GM21619 (cell line): Measurements from ENCODE around the gene SCN9A.
"Not testable (repeated sequence)": the region's sequence is repeated elsewhere in the genome, so short reads cannot be mapped to it uniquely, and the experiment has no call there.

Experiments used
- ATAC-seq: cut with Tn5 transposase; IDR thresholded peaks from one replicate; pipeline ENCODE4 v1.9.1; 2021; ENCODE audit not compliant: unreplicated experiment

The SCN9A gene

GRCh38 chr2:166375195-166375735 is 479 bp downstream of the SCN9A start:
- ATAC-seq = no peak

- ATAC-seq = no peak
These were observed 1.8 kb downstream of the SCN9A start for GRCh38 chr2:166373951-166374350.

- no peak for ATAC-seq
These were observed 2.2 kb downstream of the SCN9A start for GRCh38 chr2:166373539-166373938.

GRCh38 chr2:166373105-166373504 is 2.6 kb downstream of the SCN9A start:
- ATAC-seq = no peak

- no peak for ATAC-seq
These were observed 3.7 kb downstream of the SCN9A start for GRCh38 chr2:166372046-166372445.

GRCh38 chr2:166365803-166366420 is 9.8 kb downstream of the SCN9A start:
- no peak for ATAC-seq

- ATAC-seq = no peak
These were observed 10.5 kb downstream of the SCN9A start for GRCh38 chr2:166365239-166365638.

GRCh38 chr2:166364476-166365161 is 11.1 kb downstream of the SCN9A start:
- no peak for ATAC-seq

- ATAC-seq = peak; percentile 66
These were observed 14.2 kb downstream of the SCN9A start for GRCh38 chr2:166361351-166362153.

GRCh38 chr2:166360906-166361305 is 14.8 kb downstream of the SCN9A start:
- no peak for ATAC-seq

- no peak for ATAC-seq
These were observed 15.3 kb downstream of the SCN9A start for GRCh38 chr2:166360426-166360825.

- ATAC-seq = not testable (repeated sequence)
These were observed 17.8 kb downstream of the SCN9A start for GRCh38 chr2:166357950-166358321.

- ATAC-seq = no peak
These were observed 18.4 kb downstream of the SCN9A start for GRCh38 chr2:166357068-166357949.

GRCh38 chr2:166351319-166351718 is 24.4 kb downstream of the SCN9A start:
- ATAC-seq = no peak

- no peak for ATAC-seq
These were observed 25.2 kb downstream of the SCN9A start for GRCh38 chr2:166350525-166350924.

GRCh38 chr2:166344286-166345113 is 31.2 kb downstream of the SCN9A start:
- ATAC-seq = no peak

GRCh38 chr2:166343467-166343866 is 32.3 kb downstream of the SCN9A start:
- peak; percentile 50 for ATAC-seq

GRCh38 chr2:166341426-166341825 is 34.3 kb downstream of the SCN9A start:
- no peak for ATAC-seq

- no peak for ATAC-seq
These were observed 36.9 kb downstream of the SCN9A start for GRCh38 chr2:166338831-166339339.

- no peak for ATAC-seq
These were observed 37.8 kb downstream of the SCN9A start for GRCh38 chr2:166337932-166338331.
